GM12878 (cell line): ENCODE data around the gene ARHGAP26. TPM values are rescaled to one million over a fixed set of nuclear protein-coding genes. Genes with fewer than 3 reads are reported as not detected.

Experiments
- ATAC-seq: fragments of 200-7000 bp; cut with Tn5 transposase; 3 replicates; pipeline ENCODE4 v1.9.1; 2020; ENCODE audit warnings: mild to moderate bottlenecking, moderate library complexity
- BruUV-seq: library from RNA; stranded (reverse); fragments of 400-500 nt; replicated peaks from 2 replicates; lab custom pipeline; 2021; lab: Mats Ljungman, UMichigan
- CTCF ChIA-PET: fragments of 300-600 bp; sonication (Branson Sonifier 250); formaldehyde crosslinking; extraction: SDS; loops from one replicate; lab custom pipeline; 2021; ENCODE audit warnings: inconsistent platforms; lab: Yijun Ruan, JAX
- POLR2A ChIA-PET: fragments of 350-600 bp; formaldehyde crosslinking; extraction: SDS; loops from one replicate; lab custom pipeline; 2021; ENCODE audit warnings: inconsistent platforms; lab: Charles Lee
- RAD21 ChIA-PET: fragments of 300-600 bp; sonication (Branson Sonifier 250); formaldehyde crosslinking; loops from one replicate; lab custom pipeline; 2023; ENCODE audit warnings: antibody characterized with exemption; ENCODE audit not compliant: unreplicated experiment; lab: Charles Lee
- SMC1A ChIA-PET: fragments of 300-600 bp; sonication (Branson Sonifier 250); formaldehyde crosslinking; loops from one replicate; lab custom pipeline; 2023; ENCODE audit not compliant: unreplicated experiment, uncharacterized antibody; lab: Charles Lee
- DNase-seq: peaks from one replicate; pipeline ENCODE4 v3.0.0-alpha.2; 2011; ENCODE audit warnings: low read depth, low spot score
- FAIRE-seq: peaks from 3 replicates; lab custom pipeline; 2011; peaks lifted over from hg19 to GRCh38; lab: Jason Lieb, UNC
- H2AFZ ChIP-seq: 2 replicates; pipeline ENCODE4 v1.6.0; 2011; ENCODE audit warnings: low read depth, low read length, control low read depth; ENCODE audit not compliant: control insufficient read depth
- H3K27ac ChIP-seq: 2 replicates; pipeline ENCODE4 v1.5.1; 2011; ENCODE audit warnings: control low read depth; ENCODE audit not compliant: control insufficient read depth, insufficient read depth
- H3K27me3 ChIP-seq, 2 experiments: replicated peaks in 1 of 2; 2 replicates each; pipeline versions ENCODE4 v1.6.0 to v1.6.1; 2011; ENCODE audit warnings: low read length in 1 of 2; ENCODE audit not compliant: control insufficient read depth in 2 of 2, insufficient read depth in 2 of 2
- H3K36me3 ChIP-seq, 2 experiments: 2 replicates each; pipeline ENCODE4 v1.5.1; 2011; ENCODE audit warnings: low read length in 1 of 2; ENCODE audit not compliant: control insufficient read depth in 2 of 2, insufficient read depth in 2 of 2
- H3K4me1 ChIP-seq: 2 replicates; pipeline ENCODE4 v1.6.1; 2011; ENCODE audit warnings: mild to moderate bottlenecking, low read length, moderate library complexity, mixed read lengths; ENCODE audit not compliant: control insufficient read depth, insufficient read depth
- H3K4me2 ChIP-seq: 2 replicates; pipeline ENCODE4 v1.6.0; 2011; ENCODE audit warnings: control low read depth; ENCODE audit not compliant: control insufficient read depth, insufficient read depth
- H3K4me3 ChIP-seq: fragments of 200-600 bp; sonication (generic); 2 replicates; pipeline ENCODE4 v1.5.1; 2016
- H3K79me2 ChIP-seq: 2 replicates; pipeline ENCODE4 v1.6.0; 2011; ENCODE audit warnings: low read length; ENCODE audit not compliant: control insufficient read depth, insufficient read depth
- H3K9ac ChIP-seq: 2 replicates; pipeline ENCODE4 v1.8.0; 2011; ENCODE audit warnings: low read length, control low read depth, mixed read lengths; ENCODE audit not compliant: control insufficient read depth, insufficient read depth
- H3K9me3 ChIP-seq: replicated peaks from 3 replicates; pipeline ENCODE4 v1.5.1; 2011; ENCODE audit warnings: mild to moderate bottlenecking, low read length; ENCODE audit not compliant: control insufficient read depth, insufficient read depth
- H4K20me1 ChIP-seq: 2 replicates; pipeline ENCODE4 v1.6.0; 2011; ENCODE audit not compliant: control insufficient read depth, insufficient read depth
- DPF2 ChIP-seq: fragments of 450-650 bp; IDR thresholded peaks from 2 replicates; pipeline ENCODE4 v1.6.1; 2017; ENCODE audit warnings: mild to moderate bottlenecking
- FOXM1 ChIP-seq: IDR thresholded peaks from 2 replicates; pipeline ENCODE4 v1.6.1; 2012; ENCODE audit warnings: low read depth, mild to moderate bottlenecking, inconsistent platforms, low read length, moderate library complexity
- NR2F1 ChIP-seq: fragments of 450-650 bp; conservative IDR thresholded peaks from 2 replicates; pipeline ENCODE4 v1.6.1; 2017; ENCODE audit warnings: mild to moderate bottlenecking
- PAX5 ChIP-seq: IDR thresholded peaks from 2 replicates; pipeline ENCODE4 v1.6.1; 2011; ENCODE audit warnings: low read depth, low read length, borderline replicate concordance
- SIN3A ChIP-seq: IDR thresholded peaks from 2 replicates; pipeline ENCODE4 v1.6.1; 2012; ENCODE audit warnings: low read depth, low read length, improper control_type of control experiment
- WGBS: methylation state at CpG from one replicate; pipeline ENCODE4 v1.1.6; 2016; ENCODE audit warnings: low lambda C conversion rate; ENCODE audit not compliant: insufficient replicate concordance, insufficient coverage; ENCODE audit errors: missing lambda C conversion rate; 5-methylcytosine and 5-hydroxymethylcytosine counted together
- in situ Hi-C: fragments of 300-500 bp; cut with MboI; formaldehyde crosslinking; loops from 9 replicates; pipeline ENCODE4 v1.14.3; 2018; ENCODE audit warnings: mixed read lengths
- intact Hi-C: fragments of 100-400 bp; cut with micrococcal nuclease; formaldehyde crosslinking; loops from one replicate; pipeline ENCODE4 v1.14.2; 2022; ENCODE audit not compliant: unreplicated experiment
- polyA plus RNA-seq, 11 experiments: library from polyadenylated mRNA; depleted of rRNA in 4 of 11; unstranded in 6 of 11; stranded (reverse) in 5 of 11; fragments of >200 nt; fragmentation: Nextera tagmentation in 4 of 11; fragmentation: Illumina TruSeq in 1 of 11; extraction: Ambion mirVana in 4 of 11; extraction: Trizol in 1 of 11; gene quantifications; 1 replicate in 1 of 11; 2 replicates in 10 of 11; pipeline versions ENCODE4 v1.2.1 to v1.2.3, GENCODE V29; 2011 to 2016; ENCODE audit warnings: inconsistent platforms in 2 of 11, missing spikeins in 2 of 11, low read depth in 1 of 11
- total RNA-seq, 4 experiments: library from RNA; depleted of rRNA in 3 of 4; stranded (reverse); fragments of >200 nt in 3 of 4; fragmentation: Illumina TruSeq in 1 of 4; extraction: Trizol in 1 of 4; gene quantifications; 2 replicates each; pipeline versions ENCODE4 v1.2.1 to v1.2.3, GENCODE V29; 2013 to 2021
- TF ChIP-seq, protein P1 (sequence below): fragments of 450-650 bp; IDR thresholded peaks from 2 replicates; pipeline ENCODE4 v1.6.1; 2018; ENCODE audit warnings: borderline replicate concordance, mild to moderate bottlenecking; ENCODE audit not compliant: partially characterized antibody
- TF ChIP-seq, protein P2 (sequence below): fragments of 450-650 bp; formaldehyde crosslinking; IDR thresholded peaks from 2 replicates; pipeline ENCODE4 v1.4.0; 2020; ENCODE audit warnings: mild to moderate bottlenecking, moderate library complexity
- TF ChIP-seq, protein P3 (sequence below): fragments of 450-650 bp; IDR thresholded peaks from 2 replicates; pipeline ENCODE4 v1.6.1; 2017; ENCODE audit warnings: low read depth, mild to moderate bottlenecking, moderate library complexity
- TF ChIP-seq, protein P4 (sequence below): fragments of 450-650 bp; IDR thresholded peaks from 2 replicates; pipeline ENCODE4 v1.6.1; 2016; ENCODE audit warnings: mild to moderate bottlenecking, moderate library complexity, borderline replicate concordance
- TF ChIP-seq, protein P5 (sequence below): fragments of 150-350 bp; IDR thresholded peaks from 2 replicates; pipeline ENCODE4 v1.6.1; 2014; ENCODE audit warnings: mild to moderate bottlenecking, low read depth, low read length

ARHGAP26 gene
- total and polyA plus RNA-seq, 10 of the 15 experiments (the other 5 are each of a cell fraction or from before 2014, with no cell fraction given): 9.4 to 41.5 (median 19.3) TPM

DNA sequence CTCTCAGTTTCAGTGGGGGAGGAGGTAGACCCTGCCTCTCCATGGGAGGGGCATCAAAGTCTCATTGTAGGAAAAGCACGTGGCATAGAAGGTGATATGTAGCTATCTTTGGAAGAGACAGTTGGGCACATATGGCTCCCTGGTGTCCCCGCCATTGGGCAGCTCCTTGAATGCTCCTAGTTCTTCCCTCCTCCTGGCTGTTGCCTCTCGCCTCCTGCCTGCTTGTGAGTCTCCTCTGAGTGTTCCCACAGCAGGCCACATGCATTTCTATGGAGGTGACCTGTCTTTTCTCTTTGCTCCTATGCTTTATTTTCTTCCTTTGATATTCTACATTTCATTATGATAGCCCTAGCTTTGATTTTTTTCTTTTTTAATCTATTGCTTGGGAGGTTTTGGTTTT is 138.5 kb downstream of the ARHGAP26 start:
- H3K27ac ChIP-seq: no peak overlapping the region
- H3K9me3 ChIP-seq: no peaks in the 10 kb centered on the region
- no TSS peak for BruUV-seq
- no peak overlapping the region for H3K4me3 ChIP-seq
- ChIA-PET SMC1A (interaction anchor here (1.0 to 1.3 kb wide), 2 partner anchors 12 kb away, joined by 3 read pairs; no protein-coding TSS in a partner anchor), POLR2A (no interaction called here), CTCF (interaction anchor here (1.2 to 2.0 kb wide), 4 partner anchors 17 to 196 kb away, joined by 3 to 11 read pairs (median 4); no protein-coding TSS in a partner anchor), RAD21 (interaction anchor here (1.0 kb wide), 1 partner anchor 20 kb away, joined by 3 read pairs; no protein-coding TSS in a partner anchor)
- no peaks in the 10 kb centered on the region for H3K27me3 ChIP-seq
- H4K20me1 ChIP-seq: no peaks in the 10 kb centered on the region
- DNase-seq: no peak
- WGBS: 33% methylated on average over 3 of the region's 3 CpGs
- H3K36me3 ChIP-seq: no peaks in the 10 kb centered on the region
- in situ Hi-C loops: no loop called here
- H3K9ac ChIP-seq: no peak overlapping the region
- no peaks in the 10 kb centered on the region for H3K4me1 ChIP-seq
- intact Hi-C loops: no loop called here
- no peak overlapping the region for H2AFZ ChIP-seq
- FAIRE-seq: no peak
- no peak for ATAC-seq
- H3K4me2 ChIP-seq: no peak overlapping the region
- no peaks in the 10 kb centered on the region for H3K79me2 ChIP-seq
- TF ChIP-seq DPF2 (no peak), SIN3A (no peak), PAX5 (no peak), NR2F1 (no peak), FOXM1 (no peak)
- TF ChIP-seq, protein P1, sequence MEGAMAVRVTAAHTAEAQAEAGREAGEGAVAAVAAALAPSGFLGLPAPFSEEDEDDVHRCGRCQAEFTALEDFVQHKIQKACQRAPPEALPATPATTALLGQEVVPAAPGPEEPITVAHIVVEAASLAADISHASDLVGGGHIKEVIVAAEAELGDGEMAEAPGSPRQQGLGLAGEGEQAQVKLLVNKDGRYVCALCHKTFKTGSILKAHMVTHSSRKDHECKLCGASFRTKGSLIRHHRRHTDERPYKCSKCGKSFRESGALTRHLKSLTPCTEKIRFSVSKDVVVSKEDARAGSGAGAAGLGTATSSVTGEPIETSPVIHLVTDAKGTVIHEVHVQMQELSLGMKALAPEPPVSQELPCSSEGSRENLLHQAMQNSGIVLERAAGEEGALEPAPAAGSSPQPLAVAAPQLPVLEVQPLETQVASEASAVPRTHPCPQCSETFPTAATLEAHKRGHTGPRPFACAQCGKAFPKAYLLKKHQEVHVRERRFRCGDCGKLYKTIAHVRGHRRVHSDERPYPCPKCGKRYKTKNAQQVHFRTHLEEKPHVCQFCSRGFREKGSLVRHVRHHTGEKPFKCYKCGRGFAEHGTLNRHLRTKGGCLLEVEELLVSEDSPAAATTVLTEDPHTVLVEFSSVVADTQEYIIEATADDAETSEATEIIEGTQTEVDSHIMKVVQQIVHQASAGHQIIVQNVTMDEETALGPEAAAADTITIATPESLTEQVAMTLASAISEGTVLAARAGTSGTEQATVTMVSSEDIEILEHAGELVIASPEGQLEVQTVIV: no peak
- TF ChIP-seq, protein P2, sequence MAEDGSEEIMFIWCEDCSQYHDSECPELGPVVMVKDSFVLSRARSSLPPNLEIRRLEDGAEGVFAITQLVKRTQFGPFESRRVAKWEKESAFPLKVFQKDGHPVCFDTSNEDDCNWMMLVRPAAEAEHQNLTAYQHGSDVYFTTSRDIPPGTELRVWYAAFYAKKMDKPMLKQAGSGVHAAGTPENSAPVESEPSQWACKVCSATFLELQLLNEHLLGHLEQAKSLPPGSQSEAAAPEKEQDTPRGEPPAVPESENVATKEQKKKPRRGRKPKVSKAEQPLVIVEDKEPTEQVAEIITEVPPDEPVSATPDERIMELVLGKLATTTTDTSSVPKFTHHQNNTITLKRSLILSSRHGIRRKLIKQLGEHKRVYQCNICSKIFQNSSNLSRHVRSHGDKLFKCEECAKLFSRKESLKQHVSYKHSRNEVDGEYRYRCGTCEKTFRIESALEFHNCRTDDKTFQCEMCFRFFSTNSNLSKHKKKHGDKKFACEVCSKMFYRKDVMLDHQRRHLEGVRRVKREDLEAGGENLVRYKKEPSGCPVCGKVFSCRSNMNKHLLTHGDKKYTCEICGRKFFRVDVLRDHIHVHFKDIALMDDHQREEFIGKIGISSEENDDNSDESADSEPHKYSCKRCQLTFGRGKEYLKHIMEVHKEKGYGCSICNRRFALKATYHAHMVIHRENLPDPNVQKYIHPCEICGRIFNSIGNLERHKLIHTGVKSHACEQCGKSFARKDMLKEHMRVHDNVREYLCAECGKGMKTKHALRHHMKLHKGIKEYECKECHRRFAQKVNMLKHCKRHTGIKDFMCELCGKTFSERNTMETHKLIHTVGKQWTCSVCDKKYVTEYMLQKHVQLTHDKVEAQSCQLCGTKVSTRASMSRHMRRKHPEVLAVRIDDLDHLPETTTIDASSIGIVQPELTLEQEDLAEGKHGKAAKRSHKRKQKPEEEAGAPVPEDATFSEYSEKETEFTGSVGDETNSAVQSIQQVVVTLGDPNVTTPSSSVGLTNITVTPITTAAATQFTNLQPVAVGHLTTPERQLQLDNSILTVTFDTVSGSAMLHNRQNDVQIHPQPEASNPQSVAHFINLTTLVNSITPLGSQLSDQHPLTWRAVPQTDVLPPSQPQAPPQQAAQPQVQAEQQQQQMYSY (CRISPR knock-in tag): no peak
- TF ChIP-seq, protein P3, sequence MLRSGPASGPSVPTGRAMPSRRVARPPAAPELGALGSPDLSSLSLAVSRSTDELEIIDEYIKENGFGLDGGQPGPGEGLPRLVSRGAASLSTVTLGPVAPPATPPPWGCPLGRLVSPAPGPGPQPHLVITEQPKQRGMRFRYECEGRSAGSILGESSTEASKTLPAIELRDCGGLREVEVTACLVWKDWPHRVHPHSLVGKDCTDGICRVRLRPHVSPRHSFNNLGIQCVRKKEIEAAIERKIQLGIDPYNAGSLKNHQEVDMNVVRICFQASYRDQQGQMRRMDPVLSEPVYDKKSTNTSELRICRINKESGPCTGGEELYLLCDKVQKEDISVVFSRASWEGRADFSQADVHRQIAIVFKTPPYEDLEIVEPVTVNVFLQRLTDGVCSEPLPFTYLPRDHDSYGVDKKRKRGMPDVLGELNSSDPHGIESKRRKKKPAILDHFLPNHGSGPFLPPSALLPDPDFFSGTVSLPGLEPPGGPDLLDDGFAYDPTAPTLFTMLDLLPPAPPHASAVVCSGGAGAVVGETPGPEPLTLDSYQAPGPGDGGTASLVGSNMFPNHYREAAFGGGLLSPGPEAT: no peak
- TF ChIP-seq, protein P4, sequence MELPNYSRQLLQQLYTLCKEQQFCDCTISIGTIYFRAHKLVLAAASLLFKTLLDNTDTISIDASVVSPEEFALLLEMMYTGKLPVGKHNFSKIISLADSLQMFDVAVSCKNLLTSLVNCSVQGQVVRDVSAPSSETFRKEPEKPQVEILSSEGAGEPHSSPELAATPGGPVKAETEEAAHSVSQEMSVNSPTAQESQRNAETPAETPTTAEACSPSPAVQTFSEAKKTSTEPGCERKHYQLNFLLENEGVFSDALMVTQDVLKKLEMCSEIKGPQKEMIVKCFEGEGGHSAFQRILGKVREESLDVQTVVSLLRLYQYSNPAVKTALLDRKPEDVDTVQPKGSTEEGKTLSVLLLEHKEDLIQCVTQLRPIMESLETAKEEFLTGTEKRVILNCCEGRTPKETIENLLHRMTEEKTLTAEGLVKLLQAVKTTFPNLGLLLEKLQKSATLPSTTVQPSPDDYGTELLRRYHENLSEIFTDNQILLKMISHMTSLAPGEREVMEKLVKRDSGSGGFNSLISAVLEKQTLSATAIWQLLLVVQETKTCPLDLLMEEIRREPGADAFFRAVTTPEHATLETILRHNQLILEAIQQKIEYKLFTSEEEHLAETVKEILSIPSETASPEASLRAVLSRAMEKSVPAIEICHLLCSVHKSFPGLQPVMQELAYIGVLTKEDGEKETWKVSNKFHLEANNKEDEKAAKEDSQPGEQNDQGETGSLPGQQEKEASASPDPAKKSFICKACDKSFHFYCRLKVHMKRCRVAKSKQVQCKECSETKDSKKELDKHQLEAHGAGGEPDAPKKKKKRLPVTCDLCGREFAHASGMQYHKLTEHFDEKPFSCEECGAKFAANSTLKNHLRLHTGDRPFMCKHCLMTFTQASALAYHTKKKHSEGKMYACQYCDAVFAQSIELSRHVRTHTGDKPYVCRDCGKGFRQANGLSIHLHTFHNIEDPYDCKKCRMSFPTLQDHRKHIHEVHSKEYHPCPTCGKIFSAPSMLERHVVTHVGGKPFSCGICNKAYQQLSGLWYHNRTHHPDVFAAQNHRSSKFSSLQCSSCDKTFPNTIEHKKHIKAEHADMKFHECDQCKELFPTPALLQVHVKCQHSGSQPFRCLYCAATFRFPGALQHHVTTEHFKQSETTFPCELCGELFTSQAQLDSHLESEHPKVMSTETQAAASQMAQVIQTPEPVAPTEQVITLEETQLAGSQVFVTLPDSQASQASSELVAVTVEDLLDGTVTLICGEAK: no peak
- TF ChIP-seq, protein P5, sequence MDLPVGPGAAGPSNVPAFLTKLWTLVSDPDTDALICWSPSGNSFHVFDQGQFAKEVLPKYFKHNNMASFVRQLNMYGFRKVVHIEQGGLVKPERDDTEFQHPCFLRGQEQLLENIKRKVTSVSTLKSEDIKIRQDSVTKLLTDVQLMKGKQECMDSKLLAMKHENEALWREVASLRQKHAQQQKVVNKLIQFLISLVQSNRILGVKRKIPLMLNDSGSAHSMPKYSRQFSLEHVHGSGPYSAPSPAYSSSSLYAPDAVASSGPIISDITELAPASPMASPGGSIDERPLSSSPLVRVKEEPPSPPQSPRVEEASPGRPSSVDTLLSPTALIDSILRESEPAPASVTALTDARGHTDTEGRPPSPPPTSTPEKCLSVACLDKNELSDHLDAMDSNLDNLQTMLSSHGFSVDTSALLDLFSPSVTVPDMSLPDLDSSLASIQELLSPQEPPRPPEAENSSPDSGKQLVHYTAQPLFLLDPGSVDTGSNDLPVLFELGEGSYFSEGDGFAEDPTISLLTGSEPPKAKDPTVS: no peak
